GM12874 (cell line): Measurements from ENCODE around the gene MYO1E.

Experiments used
- TF ChIP-seq, protein P1 (sequence below): IDR thresholded peaks from 2 replicates; pipeline ENCODE4 v1.5.1; 2011; ENCODE audit warnings: low read depth, mild to moderate bottlenecking, control low read depth, low read length, moderate library complexity; ENCODE audit not compliant: insufficient read depth

Gene MYO1E

DNA sequence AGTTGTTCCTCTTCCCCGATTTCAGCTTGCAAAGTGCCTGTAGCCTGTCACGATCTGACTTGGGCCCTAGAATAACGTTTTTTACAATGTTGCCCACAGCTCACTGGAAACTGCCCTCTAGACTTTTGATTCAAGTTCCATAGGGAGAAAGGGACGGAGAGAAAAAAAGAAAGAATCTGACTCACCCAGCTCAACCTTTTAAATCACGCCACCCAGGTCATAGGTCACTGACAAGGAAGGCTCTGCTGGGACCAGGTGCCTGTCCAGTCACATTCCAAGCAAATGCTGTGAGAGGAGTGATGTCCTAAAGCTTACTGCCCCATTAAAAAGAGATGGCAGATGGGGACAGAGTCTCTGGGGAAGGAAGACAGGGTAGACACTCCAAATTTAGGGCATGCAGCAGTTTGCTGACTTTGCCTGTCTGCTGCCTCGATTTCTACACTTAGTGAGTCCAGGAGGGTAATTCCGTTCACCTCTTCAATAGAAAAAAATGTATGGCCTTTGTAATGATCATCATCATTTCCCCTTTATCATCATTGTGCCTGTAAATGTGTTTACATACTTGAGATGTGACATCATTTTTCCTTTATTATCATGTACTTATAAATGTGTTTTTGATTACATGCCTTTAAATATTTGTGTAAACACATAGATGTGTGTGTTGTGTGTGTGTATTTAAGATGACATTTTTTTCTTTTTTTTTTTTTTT is 8.4 kb upstream of the MYO1E start:
- TF ChIP-seq, protein P1, sequence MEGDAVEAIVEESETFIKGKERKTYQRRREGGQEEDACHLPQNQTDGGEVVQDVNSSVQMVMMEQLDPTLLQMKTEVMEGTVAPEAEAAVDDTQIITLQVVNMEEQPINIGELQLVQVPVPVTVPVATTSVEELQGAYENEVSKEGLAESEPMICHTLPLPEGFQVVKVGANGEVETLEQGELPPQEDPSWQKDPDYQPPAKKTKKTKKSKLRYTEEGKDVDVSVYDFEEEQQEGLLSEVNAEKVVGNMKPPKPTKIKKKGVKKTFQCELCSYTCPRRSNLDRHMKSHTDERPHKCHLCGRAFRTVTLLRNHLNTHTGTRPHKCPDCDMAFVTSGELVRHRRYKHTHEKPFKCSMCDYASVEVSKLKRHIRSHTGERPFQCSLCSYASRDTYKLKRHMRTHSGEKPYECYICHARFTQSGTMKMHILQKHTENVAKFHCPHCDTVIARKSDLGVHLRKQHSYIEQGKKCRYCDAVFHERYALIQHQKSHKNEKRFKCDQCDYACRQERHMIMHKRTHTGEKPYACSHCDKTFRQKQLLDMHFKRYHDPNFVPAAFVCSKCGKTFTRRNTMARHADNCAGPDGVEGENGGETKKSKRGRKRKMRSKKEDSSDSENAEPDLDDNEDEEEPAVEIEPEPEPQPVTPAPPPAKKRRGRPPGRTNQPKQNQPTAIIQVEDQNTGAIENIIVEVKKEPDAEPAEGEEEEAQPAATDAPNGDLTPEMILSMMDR: no peak

DNA sequence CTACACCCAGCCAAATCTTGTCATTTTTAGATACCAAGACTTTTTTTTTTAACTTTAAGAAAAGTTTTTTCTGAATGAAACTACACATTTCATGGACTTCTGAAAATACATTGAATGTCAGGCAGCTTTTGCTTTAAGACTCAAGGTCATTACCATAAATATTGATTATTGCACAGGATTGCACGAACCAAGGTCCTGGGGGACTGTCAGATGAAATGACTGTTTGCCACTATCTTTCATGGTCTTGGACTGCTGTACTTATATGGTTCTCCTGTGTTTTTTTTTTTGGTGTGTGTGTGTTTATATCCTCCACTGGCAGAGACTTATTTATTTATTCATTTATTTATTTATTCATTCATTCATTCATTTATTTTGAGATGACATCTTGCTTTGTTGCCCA is 6.9 kb upstream of the MYO1E start:
- TF ChIP-seq, protein P1: no peak

DNA sequence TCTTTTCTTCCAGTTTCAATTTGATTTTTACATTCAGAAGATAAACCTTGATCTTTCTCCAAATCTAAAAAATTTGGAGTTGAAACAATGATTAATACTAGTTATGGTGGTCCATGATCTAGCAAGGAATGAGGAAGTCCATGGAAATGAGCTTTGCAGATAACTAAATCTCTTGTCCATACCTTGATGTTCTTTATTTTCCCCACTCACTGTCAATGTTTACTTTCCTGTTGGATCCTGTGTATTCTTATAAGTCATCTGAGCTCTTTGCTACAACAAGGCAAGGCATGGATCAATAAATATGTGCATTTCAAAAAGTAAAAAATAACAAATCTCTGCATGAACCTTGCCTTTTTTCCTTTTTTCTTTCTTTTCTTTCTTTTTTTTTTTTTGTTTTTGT is 6.2 kb upstream of the MYO1E start:
- TF ChIP-seq, protein P1: no peak

DNA sequence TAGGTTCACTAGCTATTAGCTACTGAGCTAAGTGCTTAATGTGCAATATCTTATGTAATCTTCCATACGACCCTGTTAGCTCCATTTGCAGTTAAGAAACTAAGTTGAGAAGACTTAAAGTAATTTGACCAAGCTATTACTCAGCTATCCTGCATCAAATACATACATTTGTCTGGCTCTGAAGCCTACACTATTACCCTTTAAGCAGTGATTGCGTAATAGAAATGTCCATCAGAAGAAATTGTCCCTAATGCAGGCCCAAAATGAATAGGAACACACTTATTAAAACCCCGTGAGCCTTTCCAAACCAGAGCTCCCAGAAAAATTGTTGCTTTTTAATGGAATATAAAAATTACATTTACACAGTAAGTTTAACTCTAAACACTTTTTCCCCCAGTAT is 5.3 kb upstream of the MYO1E start:
- TF ChIP-seq, protein P1: no peak

GRCh38 chr15:59376733-59377132 is 4.1 kb upstream of the MYO1E start:
- TF ChIP-seq, protein P1: no peak

GRCh38 chr15:59373215-59373614 is 544 bp upstream of the MYO1E start:
- TF ChIP-seq, protein P1: no peak

DNA sequence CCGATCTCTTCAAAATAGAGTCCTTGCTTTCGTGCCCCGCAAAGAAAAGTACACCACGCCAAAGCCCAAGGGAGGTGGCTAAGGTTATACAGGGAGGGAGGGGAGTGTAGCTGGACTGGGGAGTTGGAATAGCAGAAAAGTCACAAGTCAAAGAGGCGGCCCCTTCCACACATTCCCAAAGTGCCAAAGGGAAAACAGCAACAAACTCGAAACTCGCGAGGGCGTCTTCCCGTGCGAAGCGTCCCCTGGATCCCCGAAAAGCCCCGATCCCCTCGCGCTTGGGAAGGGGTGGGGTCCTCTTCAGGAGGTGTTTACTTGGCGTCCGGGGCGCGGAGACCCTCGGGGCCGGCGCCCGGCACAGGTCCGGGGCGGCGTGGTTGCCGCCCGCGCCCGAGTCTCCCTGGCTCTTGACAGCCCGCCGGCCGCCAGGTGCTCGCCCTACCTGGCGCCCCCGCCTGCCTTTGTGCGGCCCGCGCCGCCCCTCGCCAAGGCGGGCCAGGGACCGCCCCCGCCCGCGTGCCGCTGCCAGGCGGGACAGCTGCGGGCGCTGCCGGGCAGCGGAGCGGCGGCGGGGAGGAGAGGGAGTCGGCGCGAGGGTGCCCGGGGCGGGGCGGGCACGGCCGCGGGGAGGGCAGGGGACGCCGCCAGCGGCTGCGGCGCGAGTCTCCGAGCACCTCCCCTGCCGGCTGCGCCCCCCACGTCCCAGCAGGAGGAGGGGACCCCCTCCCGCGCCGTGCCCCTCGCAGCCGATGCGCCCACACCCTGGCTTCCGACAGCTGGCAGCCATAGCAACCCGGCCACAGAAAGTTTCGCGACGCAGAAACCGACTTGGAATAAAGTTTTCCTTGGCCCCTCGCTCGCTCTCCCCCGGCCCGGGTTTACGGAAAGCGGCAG is 966 bp downstream of the MYO1E start:
- TF ChIP-seq, protein P1: no peak
